K562 (cell line): ENCODE measurements around the gene PSMC4. TPM values are rescaled to one million over a fixed set of nuclear protein-coding genes. Genes with fewer than 3 reads are reported as not detected.

Source experiments
- ATAC-seq: fragments of 200-7000 bp; cut with Tn5 transposase; 3 replicates; pipeline ENCODE4 v1.9.1; 2020; ENCODE audit warnings: moderate library complexity
- BruUV-seq: library from RNA; stranded (reverse); fragments of 400-500 nt; replicated peaks from 2 replicates; lab custom pipeline; 2021; lab: Mats Ljungman, UMichigan
- CTCF ChIA-PET: fragments of 300-600 bp; formaldehyde crosslinking; extraction: SDS; loops from one replicate; lab custom pipeline; 2021; ENCODE audit warnings: low intra/inter-chr PET ratio; lab: Yijun Ruan, JAX
- POLR2A ChIA-PET: fragments of 300-600, 350-650 bp; sonication (Branson Sonifier 250); formaldehyde crosslinking; extraction: SDS; loops from one replicate; lab custom pipeline; 2021; ENCODE audit warnings: antibody characterized with exemption, inconsistent platforms; lab: Yijun Ruan, JAX
- DNase-seq, 4 experiments: peaks; one replicate each; pipeline versions ENCODE4 v3.0.0 to v3.0.0-alpha.2; 2011 to 2018; ENCODE audit warnings: low spot score in 3 of 4, mixed read lengths in 3 of 4; ENCODE audit errors: extremely low read depth in 1 of 4
- FAIRE-seq: peaks from 2 replicates; lab custom pipeline; 2011; peaks lifted over from hg19 to GRCh38; lab: Jason Lieb, UNC
- H2AFZ ChIP-seq: 2 replicates; pipeline ENCODE4 v1.6.0; 2011; ENCODE audit warnings: low read depth, low read length, control low read depth, inconsistent platforms
- H3K27ac ChIP-seq: fragments of 200-600 bp; 3 replicates; pipeline ENCODE4 v1.8.0; 2011; ENCODE audit warnings: low read depth, mild to moderate bottlenecking, control low read depth, inconsistent platforms, low read length, moderate library complexity, mixed read lengths; ENCODE audit errors: extremely low read depth
- H3K27me3 ChIP-seq, 2 experiments: fragments of 300-600 bp in 1 of 2; 2 replicates in 1 of 2; 3 replicates in 1 of 2; pipeline versions ENCODE4 v1.6.0 to v1.8.0; 2011; ENCODE audit warnings: inconsistent platforms in 2 of 2, low read length in 2 of 2, mild to moderate bottlenecking in 1 of 2, mixed read lengths in 1 of 2, moderate library complexity in 1 of 2; ENCODE audit not compliant: control insufficient read depth in 2 of 2, insufficient read depth in 2 of 2
- H3K36me3 ChIP-seq: fragments of 300-600 bp; 3 replicates; pipeline ENCODE4 v1.8.0; 2011; ENCODE audit warnings: mild to moderate bottlenecking, low read length, inconsistent platforms; ENCODE audit not compliant: control insufficient read depth, insufficient read depth
- H3K4me1 ChIP-seq, 2 experiments: fragments of 200-600 bp in 1 of 2; replicated peaks in 1 of 2; 2 replicates in 1 of 2; 3 replicates in 1 of 2; pipeline versions ENCODE4 v1.5.1 to v1.8.0; 2011; ENCODE audit warnings: inconsistent platforms in 2 of 2, low read length in 2 of 2, mild to moderate bottlenecking in 1 of 2, mixed read lengths in 1 of 2, moderate library complexity in 1 of 2; ENCODE audit not compliant: control insufficient read depth in 2 of 2, insufficient read depth in 2 of 2
- H3K4me2 ChIP-seq: 2 replicates; pipeline ENCODE4 v1.6.1; 2011; ENCODE audit warnings: low read length, control low read depth, inconsistent platforms, mixed read lengths; ENCODE audit not compliant: insufficient read depth
- H3K4me3 ChIP-seq: fragments of 200-600 bp; sonication (generic), shearing (Covaris generic); 2 replicates; pipeline ENCODE4 v1.5.1; 2016; ENCODE audit warnings: control low read depth, inconsistent platforms
- H3K79me2 ChIP-seq: fragments of 200-600 bp; 3 replicates; pipeline ENCODE4 v1.8.0; 2011; ENCODE audit warnings: low read length, inconsistent platforms; ENCODE audit not compliant: control insufficient read depth, insufficient read depth
- H3K9ac ChIP-seq, 2 experiments: 2 replicates each; pipeline versions ENCODE4 v1.6.0 to v1.6.1; 2011; ENCODE audit warnings: low read depth in 2 of 2, low read length in 2 of 2, control low read depth in 1 of 2, inconsistent platforms in 1 of 2, mild to moderate bottlenecking in 1 of 2, mixed read lengths in 1 of 2; ENCODE audit not compliant: insufficient read depth in 1 of 2
- H3K9me1 ChIP-seq: one replicate; pipeline ENCODE4 v1.6.0; 2011; ENCODE audit warnings: inconsistent platforms, mild to moderate bottlenecking, low read length, moderate library complexity; ENCODE audit not compliant: control insufficient read depth, insufficient read depth
- H3K9me3 ChIP-seq: replicated peaks from 2 replicates; pipeline ENCODE4 v1.5.1; 2011; ENCODE audit warnings: low read depth, low read length, inconsistent platforms; ENCODE audit not compliant: control insufficient read depth, insufficient read depth
- H4K20me1 ChIP-seq: replicated peaks from 2 replicates; pipeline ENCODE4 v1.6.1; 2011; ENCODE audit warnings: low read length, inconsistent platforms, mixed read lengths; ENCODE audit not compliant: control insufficient read depth, insufficient read depth
- CBX2 ChIP-seq: fragments of 200-600 bp; sonication (generic); IDR thresholded peaks from one replicate; pipeline ENCODE4 v1.6.1; 2012; ENCODE audit warnings: mild to moderate bottlenecking, low read length, inconsistent platforms; ENCODE audit not compliant: insufficient read depth, poor library complexity, severe bottlenecking
- CEBPZ ChIP-seq: fragments of 150-350 bp; IDR thresholded peaks from 2 replicates; pipeline ENCODE4 v1.6.1; 2014; ENCODE audit warnings: low read depth, mild to moderate bottlenecking, low read length, borderline replicate concordance
- ELK3 ChIP-seq: fragments of 450-650 bp; formaldehyde crosslinking; IDR thresholded peaks from 2 replicates; pipeline ENCODE4 v1.4.0; 2020; ENCODE audit warnings: mild to moderate bottlenecking
- ESRRB ChIP-seq: fragments of 250-450 bp; sonication (Bioruptor Pico); IDR thresholded peaks from 2 replicates; pipeline ENCODE4 v1.5.0; 2020; ENCODE audit warnings: mild to moderate bottlenecking, moderate library complexity, borderline replicate concordance
- HDGF ChIP-seq: fragments of 450-650 bp; IDR thresholded peaks from 2 replicates; pipeline ENCODE4 v1.6.1; 2016
- IRF9 ChIP-seq: fragments of 450-650 bp; IDR thresholded peaks from 2 replicates; pipeline ENCODE4 v1.6.1; 2016; ENCODE audit warnings: missing biosample characterization, missing genetic modification characterization
- LEF1 ChIP-seq: fragments of 450-650 bp; IDR thresholded peaks from 2 replicates; pipeline ENCODE4 v1.6.1; 2016; ENCODE audit warnings: mild to moderate bottlenecking
- MCM5 ChIP-seq: fragments of 450-650 bp; IDR thresholded peaks from 2 replicates; pipeline ENCODE4 v1.6.1; 2016; ENCODE audit warnings: low read depth
- NBN ChIP-seq: fragments of 450-650 bp; IDR thresholded peaks from 2 replicates; pipeline ENCODE4 v1.6.1; 2016; ENCODE audit warnings: low read depth, mild to moderate bottlenecking
- POLR2G ChIP-seq: fragments of 200-400 bp; formaldehyde crosslinking; IDR thresholded peaks from 2 replicates; pipeline ENCODE4 v1.6.1; 2017; ENCODE audit warnings: low read depth, mild to moderate bottlenecking, antibody characterized with exemption, low read length, moderate library complexity
- STAT6 ChIP-seq: sonication (generic); formaldehyde crosslinking; IDR thresholded peaks from 2 replicates; pipeline ENCODE4 v1.8.1; 2023; ENCODE audit warnings: mild to moderate bottlenecking, missing genetic modification reagents
- ZC3H11A ChIP-seq: IDR thresholded peaks from 2 replicates; pipeline ENCODE4 v1.6.1; 2012; ENCODE audit warnings: low read depth, low read length, improper control_type of control experiment
- ZFP36 ChIP-seq: fragments of 150-350 bp; IDR thresholded peaks from 2 replicates; pipeline ENCODE4 v1.6.1; 2018; ENCODE audit warnings: low read length, low read depth; ENCODE audit not compliant: partially characterized antibody
- ZNF780A ChIP-seq: fragments of 250-450 bp; sonication (Bioruptor Pico); IDR thresholded peaks from 2 replicates; pipeline ENCODE4 v1.5.0; 2021; ENCODE audit warnings: mild to moderate bottlenecking
- WGBS: fragments of 100-300 bp; shearing (Covaris generic); methylation state at CpG from one replicate; pipeline ENCODE4 v1.1.6; 2016; ENCODE audit warnings: low coverage, mixed read lengths; ENCODE audit not compliant: insufficient coverage; ENCODE audit errors: missing lambda C conversion rate; 5-methylcytosine and 5-hydroxymethylcytosine counted together
- in situ Hi-C: fragments of 300-500 bp; cut with MboI; formaldehyde crosslinking; loops from 4 replicates; pipeline ENCODE4 v1.15.0; 2018; ENCODE audit warnings: inconsistent platforms, mixed read lengths
- intact Hi-C: fragments of 100-400 bp; cut with micrococcal nuclease; formaldehyde crosslinking; loops from 2 replicates; pipeline ENCODE4 v1.14.2; 2022
- polyA plus RNA-seq, 8 experiments: library from polyadenylated mRNA; depleted of rRNA in 4 of 8; stranded (reverse) in 5 of 8; unstranded in 3 of 8; fragments of >200 nt; fragmentation: Nextera tagmentation in 2 of 8; fragmentation: Illumina TruSeq in 1 of 8; extraction: Ambion mirVana in 2 of 8; extraction: Trizol in 1 of 8; gene quantifications; 2 replicates each; pipeline versions ENCODE4 v1.2.1 to v1.2.3, GENCODE V29; 2011 to 2014; ENCODE audit warnings: inconsistent platforms in 1 of 8, missing spikeins in 1 of 8
- total RNA-seq, 7 experiments: library from RNA; depleted of rRNA in 6 of 7; stranded (reverse); fragments of >200 nt in 6 of 7; fragmentation: Illumina TruSeq in 2 of 7; extraction: Trizol in 2 of 7; gene quantifications; 2 replicates each; pipeline versions ENCODE4 v1.2.1 to v1.2.3, GENCODE V29; 2011 to 2021; ENCODE audit warnings: low replicate concordance in 1 of 7

The PSMC4 gene
- total and polyA plus RNA-seq, 9 of the 15 experiments (the other 6 are each of a cell fraction or from before 2014, with no cell fraction given) = 45.9 to 475 (median 142) TPM

- TF ChIP-seq STAT6 (CRISPR knock-in tag) (no peak), ELK3 (CRISPR knock-in tag) (no peak)
These were observed 23.4 kb downstream of the PSMC4 start (continued) for GRCh38 chr19:39994361-39994760.

- H3K9me1 ChIP-seq = no peaks in the 10 kb centered on the region
- peaks cover 4 to 12% of the 10 kb centered on the region in 2 experiments; a peak in 3 of 5 replicates for H3K4me1 ChIP-seq
- peak overlapping the region; percentile 82 to 89; a peak in 3 of 4 replicates for H3K9ac ChIP-seq
- peak overlapping the region; percentile 72; the same call in 1 of the 2 replicates for H3K4me3 ChIP-seq
- H3K36me3 ChIP-seq = no peaks in the 10 kb centered on the region
- H3K9me3 ChIP-seq = peaks cover 2% of the 10 kb centered on the region
- H3K4me2 ChIP-seq = peak overlapping the region; percentile 79
- WGBS = 63% methylated on average over 1 of the region's 1 CpG
- H3K79me2 ChIP-seq = peaks cover 24% of the 10 kb centered on the region
- in situ Hi-C loops = no loop called here
- no peak for DNase-seq
- ATAC-seq = no peak
- CTCF ChIA-PET = no interaction called here
- no TSS peak for BruUV-seq
- intact Hi-C loops = no loop called here
- no peaks in the 10 kb centered on the region for H4K20me1 ChIP-seq
- POLR2A ChIA-PET = interaction anchor here (0.5 kb wide), 1 partner anchor 137 kb away, joined by 3 read pairs; no protein-coding TSS in a partner anchor
- H3K27me3 ChIP-seq = no peaks in the 10 kb centered on the region
- FAIRE-seq = no peak
- no peak overlapping the region for H3K27ac ChIP-seq
- H2AFZ ChIP-seq = no peak overlapping the region
- no peak for TF ChIP-seq ZC3H11A
- no peak for TF ChIP-seq POLR2G
- no peak for TF ChIP-seq IRF9 (tag)
- no peak for TF ChIP-seq HDGF
- no peak for TF ChIP-seq CBX2
- no peak for TF ChIP-seq ZFP36
- TF ChIP-seq MCM5 = no peak
- TF ChIP-seq ZNF780A (CRISPR knock-in tag) = no peak
- TF ChIP-seq LEF1 = no peak
- TF ChIP-seq NBN = no peak
- no peak for TF ChIP-seq ESRRB
- TF ChIP-seq CEBPZ = no peak
These were observed 24.8 kb downstream of the PSMC4 start for GRCh38 chr19:39995794-39996193.
